GM21381 (cell line): ENCODE measurements around the gene VAMP4.
"Not testable (repeated sequence)": the region's sequence is repeated elsewhere in the genome, so short reads cannot be mapped to it uniquely, and the experiment has no call there.

ENCODE experiments used
- ATAC-seq: cut with Tn5 transposase; IDR thresholded peaks from one replicate; pipeline ENCODE4 v1.9.1; 2021; ENCODE audit warnings: mild to moderate bottlenecking, moderate library complexity; ENCODE audit not compliant: unreplicated experiment

VAMP4 gene

GRCh38 chr1:171753182-171753581 is 11.3 kb upstream of the VAMP4 start:
- ATAC-seq = no peak

GRCh38 chr1:171751221-171751620 is 9.4 kb upstream of the VAMP4 start:
- ATAC-seq = no peak

- ATAC-seq = no peak
Observed at GRCh38 chr1:171748651-171749050, 6.8 kb upstream of the VAMP4 start.

GRCh38 chr1:171744986-171745385 is 3.1 kb upstream of the VAMP4 start:
- ATAC-seq = no peak

- ATAC-seq = no peak
Observed at GRCh38 chr1:171743081-171743870, 1.4 kb upstream of the VAMP4 start.

GRCh38 chr1:171742577-171742922 is 685 bp upstream of the VAMP4 start:
- ATAC-seq = peak; percentile 8

- peak; percentile 26 for ATAC-seq
Observed at GRCh38 chr1:171740987-171741871, 636 bp downstream of the VAMP4 start.

- ATAC-seq = no peak
Observed at GRCh38 chr1:171740356-171740863, 1.5 kb downstream of the VAMP4 start.

GRCh38 chr1:171739656-171740055 is 2.2 kb downstream of the VAMP4 start:
- ATAC-seq = no peak

- no peak for ATAC-seq
Observed at GRCh38 chr1:171738911-171739310, 3.0 kb downstream of the VAMP4 start.

GRCh38 chr1:171736196-171736595 is 5.7 kb downstream of the VAMP4 start:
- no peak for ATAC-seq

- no peak for ATAC-seq
Observed at GRCh38 chr1:171730052-171730451, 11.8 kb downstream of the VAMP4 start.

- no peak for ATAC-seq
Observed at GRCh38 chr1:171727778-171728177, 14.1 kb downstream of the VAMP4 start.

GRCh38 chr1:171723180-171723579 is 18.7 kb downstream of the VAMP4 start:
- ATAC-seq = not testable (repeated sequence)

GRCh38 chr1:171718848-171719247 is 23.0 kb downstream of the VAMP4 start:
- no peak for ATAC-seq

GRCh38 chr1:171718216-171718615 is 23.6 kb downstream of the VAMP4 start:
- no peak for ATAC-seq

GRCh38 chr1:171717062-171717718 is 24.7 kb downstream of the VAMP4 start:
- no peak for ATAC-seq

GRCh38 chr1:171716616-171717015 is 25.2 kb downstream of the VAMP4 start:
- no peak for ATAC-seq

- no peak for ATAC-seq
Observed at GRCh38 chr1:171715813-171716251, 26.0 kb downstream of the VAMP4 start.

- no peak for ATAC-seq
Observed at GRCh38 chr1:171712341-171712740, 29.5 kb downstream of the VAMP4 start.

GRCh38 chr1:171711643-171712042 is 30.2 kb downstream of the VAMP4 start:
- ATAC-seq = no peak
